ENCODE results near the gene JHY.

Gene JHY

GRCh38 chr11:122882189-122882856, at the start of gene JHY:
Gene JHY, plus strand, starts transcription at chr11:122882759. Its CDS starts 3,091 bp downstream, at chr11:122885850.
- no peaks in the 10 kb centered on the region for H3K36me3 ChIP-seq (replicated peaks; ENCODE audit: low read depth, low read length)
- H3K4me2 ChIP-seq (ENCODE audit: low read length), result peak within 1 kb of the TSS; percentile 97
- peak within 1 kb of the TSS; percentile 92 for H2AFZ ChIP-seq (ENCODE audit: low read depth, low read length)
- H3K79me2 ChIP-seq (ENCODE audit: low read length), result no peaks in the 10 kb centered on the region
- H4K20me1 ChIP-seq (ENCODE audit: insufficient read depth, low read length), result no peaks in the 10 kb centered on the region
- peaks cover 11% of the 10 kb centered on the region; the same call in 1 of the 2 replicates for H3K4me1 ChIP-seq (ENCODE audit: low read length)
- no peak within 1 kb of the TSS for H3K27ac ChIP-seq (ENCODE audit: low read length)
- peak within 1 kb of the TSS; percentile 91 for H3K4me3 ChIP-seq (ENCODE audit: low read length)
- H3K9me3 ChIP-seq (ENCODE audit: insufficient read depth, low read length), result no peaks in the 10 kb centered on the region
- H3K27me3 ChIP-seq (ENCODE audit: low read depth, low read length), result peaks cover 65% of the 10 kb centered on the region
- TF ChIP-seq CTCF (IDR thresholded peaks at IDR 0.05; ENCODE audit: low read depth, low read length) (no peak), EZH2phosphoT487 (IDR thresholded peaks at IDR 0.05; ENCODE audit: low read depth) (no peak; the same call in 1 of the 2 replicates)
- peak within 1 kb of the TSS; percentile 71 for H3K9ac ChIP-seq (ENCODE audit: low read length)

- Histone ChIP-seq H3K4me2 (ENCODE audit: low read length) (no peak overlapping the region), H4K20me1 (ENCODE audit: insufficient read depth, low read length) (no peaks in the 10 kb centered on the region), H3K27ac (ENCODE audit: low read length) (no peak overlapping the region), H3K79me2 (ENCODE audit: low read length) (no peaks in the 10 kb centered on the region), H3K4me3 (ENCODE audit: low read length) (no peak overlapping the region), H3K4me1 (ENCODE audit: low read length) (no peaks in the 10 kb centered on the region), H3K9me3 (ENCODE audit: insufficient read depth, low read length) (no peaks in the 10 kb centered on the region), H2AFZ (ENCODE audit: low read depth, low read length) (no peak overlapping the region), H3K36me3 (replicated peaks; ENCODE audit: low read depth, low read length) (no peaks in the 10 kb centered on the region), H3K27me3 (ENCODE audit: low read depth, low read length) (peaks cover 5% of the 10 kb centered on the region; the same call in 1 of the 2 replicates), H3K9ac (ENCODE audit: low read length) (no peak overlapping the region)
- TF ChIP-seq CTCF (IDR thresholded peaks at IDR 0.05; ENCODE audit: low read depth, low read length) (no peak), EZH2phosphoT487 (IDR thresholded peaks at IDR 0.05; ENCODE audit: low read depth) (no peak)
Measured at GRCh38 chr11:122833846-122834464, 48.6 kb upstream of the JHY start.

GRCh38 chr11:122836916-122837315, 45.6 kb upstream of the JHY start:
- Histone ChIP-seq H3K4me3 (ENCODE audit: low read length) (no peak overlapping the region), H3K27ac (ENCODE audit: low read length) (no peak overlapping the region), H3K36me3 (replicated peaks; ENCODE audit: low read depth, low read length) (no peaks in the 10 kb centered on the region), H3K79me2 (ENCODE audit: low read length) (no peaks in the 10 kb centered on the region), H3K9me3 (ENCODE audit: insufficient read depth, low read length) (no peaks in the 10 kb centered on the region), H3K4me1 (ENCODE audit: low read length) (no peaks in the 10 kb centered on the region), H2AFZ (ENCODE audit: low read depth, low read length) (no peak overlapping the region), H3K4me2 (ENCODE audit: low read length) (no peak overlapping the region), H4K20me1 (ENCODE audit: insufficient read depth, low read length) (no peaks in the 10 kb centered on the region), H3K27me3 (ENCODE audit: low read depth, low read length) (peaks cover 5% of the 10 kb centered on the region; the same call in 1 of the 2 replicates), H3K9ac (ENCODE audit: low read length) (no peak overlapping the region)
- TF ChIP-seq EZH2phosphoT487 (IDR thresholded peaks at IDR 0.05; ENCODE audit: low read depth) (no peak), CTCF (IDR thresholded peaks at IDR 0.05; ENCODE audit: low read depth, low read length) (no peak)

- H3K27me3 ChIP-seq (ENCODE audit: low read depth, low read length), result peaks cover 5% of the 10 kb centered on the region; the same call in 1 of the 2 replicates
- H3K79me2 ChIP-seq (ENCODE audit: low read length), result no peaks in the 10 kb centered on the region
- no peaks in the 10 kb centered on the region for H4K20me1 ChIP-seq (ENCODE audit: insufficient read depth, low read length)
- TF ChIP-seq EZH2phosphoT487 (IDR thresholded peaks at IDR 0.05; ENCODE audit: low read depth), result no peak
- no peak for TF ChIP-seq CTCF (IDR thresholded peaks at IDR 0.05; ENCODE audit: low read depth, low read length)
- H3K4me2 ChIP-seq (ENCODE audit: low read length), result no peak overlapping the region
- no peak overlapping the region for H3K27ac ChIP-seq (ENCODE audit: low read length)
- no peak overlapping the region for H2AFZ ChIP-seq (ENCODE audit: low read depth, low read length)
- H3K4me3 ChIP-seq (ENCODE audit: low read length), result no peak overlapping the region
- no peaks in the 10 kb centered on the region for H3K9me3 ChIP-seq (ENCODE audit: insufficient read depth, low read length)
- no peaks in the 10 kb centered on the region for H3K4me1 ChIP-seq (ENCODE audit: low read length)
- no peaks in the 10 kb centered on the region for H3K36me3 ChIP-seq (replicated peaks; ENCODE audit: low read depth, low read length)
- H3K9ac ChIP-seq (ENCODE audit: low read length), result no peak overlapping the region
Measured at GRCh38 chr11:122837528-122838346, 44.8 kb upstream of the JHY start.
